Measurements from ENCODE around the gene PAM16.

GRCh38 chr16:4365014-4365406 is 13.9 kb upstream of the PAM16 start:
- TF ChIP-seq CTCF (IDR thresholded peaks at IDR 0.05) (no peak), POLR2AphosphoS5 (IDR thresholded peaks at IDR 0.05) (no peak), POLR2A (IDR thresholded peaks at IDR 0.05) (no peak), EP300 (IDR thresholded peaks at IDR 0.05) (no peak)
